Islet precursor cell (in vitro differentiated cells): ENCODE results near the gene AP1S1.
"Not testable (repeated sequence)": the region's sequence is repeated elsewhere in the genome, so short reads cannot be mapped to it uniquely, and the experiment has no call there.

Source experiments
- DNase-seq: peaks from one replicate; pipeline ENCODE4 v3.0.0-alpha.2; 2018

Gene AP1S1

GRCh38 chr7:101125989-101126650, 28.2 kb upstream of the AP1S1 start:
- DNase-seq = peak; percentile 95

- DNase-seq = peak; percentile 99
These were observed 27.4 kb upstream of the AP1S1 start, which contains the start of gene SERPINE1 for GRCh38 chr7:101126651-101127459. Gene SERPINE1 (plus strand): TSS chr7:101127104. CDS start chr7:101128394, 1,290 bp downstream.

GRCh38 chr7:101127460-101128039, 26.7 kb upstream of the AP1S1 start:
- DNase-seq = no peak

- DNase-seq = no peak
These were observed 26.0 kb upstream of the AP1S1 start for GRCh38 chr7:101128040-101128834.

DNA sequence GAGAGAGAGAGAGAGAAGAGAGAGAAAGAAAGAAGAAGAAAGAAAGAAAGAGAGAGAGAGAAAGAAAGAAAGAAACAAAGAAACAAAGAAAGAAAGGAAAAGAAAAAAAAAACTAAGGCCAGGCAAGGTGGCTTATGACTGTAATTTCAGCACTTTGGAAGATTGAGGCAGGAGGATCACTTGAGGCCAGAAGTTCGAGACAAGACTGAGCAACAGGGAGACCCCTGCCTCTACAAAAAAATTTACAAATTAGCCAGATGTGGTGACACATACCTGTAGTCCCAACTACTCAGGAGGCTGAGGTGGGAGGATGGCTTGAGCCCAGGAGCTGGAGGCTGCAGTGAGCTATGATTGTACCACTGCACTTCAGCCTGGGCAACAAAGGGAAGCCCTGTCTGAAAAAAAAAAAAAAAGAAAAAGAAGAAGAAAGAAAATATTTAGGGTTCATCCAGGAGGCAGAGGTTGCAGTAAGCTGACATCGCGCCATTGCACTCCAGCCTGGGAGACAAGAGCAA, 24.6 kb upstream of the AP1S1 start:
- DNase-seq = no peak

DNA sequence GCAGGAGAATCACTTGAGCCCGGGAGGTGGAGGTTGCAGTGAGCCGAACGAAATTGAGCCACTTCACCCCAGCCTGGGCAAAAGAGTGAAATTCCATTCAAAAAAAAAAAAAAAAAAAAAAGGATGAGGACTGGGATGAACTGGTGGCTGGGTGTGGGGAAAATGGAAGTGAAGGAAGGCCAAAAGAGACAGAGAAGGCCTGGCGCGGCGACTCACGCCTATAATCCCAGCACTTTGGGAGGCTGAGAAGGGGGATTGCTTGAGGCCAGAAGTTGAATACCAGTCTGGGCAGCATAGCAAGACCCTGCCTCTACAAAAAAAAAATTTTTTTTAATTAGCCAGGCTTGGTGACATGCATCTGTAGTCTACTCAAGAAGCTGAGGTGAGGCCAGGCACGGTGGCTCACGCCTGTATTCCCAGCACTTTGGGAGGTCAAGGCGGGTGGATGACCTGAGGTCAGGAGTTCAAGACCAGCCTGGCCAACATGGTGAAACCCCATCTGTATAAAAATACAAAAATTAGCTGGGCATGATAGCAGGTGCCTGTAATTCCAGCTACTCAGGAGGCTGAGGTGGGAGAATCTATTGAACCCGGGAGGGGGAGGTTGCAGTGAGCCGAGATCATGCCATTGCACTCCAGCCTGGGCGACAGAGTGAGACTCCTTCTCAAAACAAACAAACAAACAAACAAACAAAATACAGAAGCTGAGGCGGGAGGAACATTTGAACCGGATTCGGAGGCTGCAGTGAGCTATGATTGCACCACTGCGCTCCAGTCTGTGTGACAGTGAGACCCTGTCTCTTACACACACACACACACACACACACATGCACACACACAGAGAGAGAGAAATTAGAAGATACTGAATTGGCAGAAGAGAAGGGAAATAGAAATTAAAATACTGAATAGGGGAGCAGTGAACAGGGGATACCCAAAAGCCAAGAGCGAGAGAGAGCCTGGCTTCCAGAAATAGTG, 21.4 kb upstream of the AP1S1 start:
- not testable (repeated sequence) for DNase-seq

DNA sequence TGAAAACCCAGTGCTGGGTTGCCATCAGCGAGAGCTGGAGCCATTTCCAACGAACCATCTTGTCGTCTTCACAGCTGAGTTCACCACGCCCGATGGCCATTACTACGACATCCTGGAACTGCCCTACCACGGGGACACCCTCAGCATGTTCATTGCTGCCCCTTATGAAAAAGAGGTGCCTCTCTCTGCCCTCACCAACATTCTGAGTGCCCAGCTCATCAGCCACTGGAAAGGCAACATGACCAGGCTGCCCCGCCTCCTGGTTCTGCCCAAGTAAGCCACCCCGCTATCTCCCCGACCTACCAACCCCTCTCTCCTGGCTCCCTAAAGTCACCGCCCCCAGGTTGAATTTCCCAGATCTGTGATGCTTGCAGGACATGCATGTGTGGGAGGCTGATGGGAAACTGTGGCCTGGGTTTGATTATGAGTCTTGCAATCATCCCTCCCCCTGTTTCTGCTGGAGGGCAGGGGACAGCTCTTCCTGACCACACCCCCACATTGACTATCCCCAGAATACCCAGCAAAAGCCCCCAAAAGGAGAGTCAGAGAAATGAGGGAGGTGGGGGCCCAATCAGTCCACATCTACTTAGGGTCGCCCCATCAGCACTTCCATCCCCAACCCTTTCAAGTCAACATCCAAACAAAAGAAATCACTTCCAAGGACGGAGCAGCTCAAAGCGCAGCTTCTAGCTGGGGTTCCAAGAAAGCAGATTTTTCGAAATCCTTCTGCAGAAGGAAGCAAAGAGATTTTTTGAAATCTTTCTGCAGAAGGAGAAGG, 20.5 kb upstream of the AP1S1 start:
- no peak for DNase-seq

DNA sequence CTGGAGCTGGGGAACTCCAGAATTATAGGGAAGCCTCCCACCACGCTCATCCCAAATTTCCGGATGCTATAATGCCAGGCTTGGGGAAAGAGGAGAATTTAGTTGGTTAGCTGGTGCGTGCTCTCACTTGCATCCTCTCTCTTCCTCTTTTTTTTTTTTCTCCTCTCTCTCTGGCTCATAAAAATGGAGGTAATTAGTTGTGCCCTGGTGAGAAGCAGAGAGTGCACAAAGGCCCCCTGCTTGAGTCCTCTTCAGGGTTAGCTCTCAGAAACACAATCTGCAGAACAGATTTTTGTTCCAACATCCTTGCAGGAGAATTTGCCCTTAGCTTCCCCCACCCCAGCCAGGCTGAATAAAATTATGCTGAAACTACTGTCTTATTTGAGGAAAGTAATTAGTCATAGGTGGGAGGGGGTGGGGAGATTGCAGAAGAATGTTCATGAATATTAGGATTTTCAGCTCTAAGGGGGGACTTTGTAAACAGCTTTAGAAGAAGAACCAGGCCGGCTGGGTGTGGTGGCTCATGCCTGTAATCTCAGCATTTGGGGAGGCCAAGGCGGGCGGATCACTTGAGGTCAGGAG, 19.8 kb upstream of the AP1S1 start:
- no peak for DNase-seq

- DNase-seq = no peak
These were observed 16.5 kb upstream of the AP1S1 start for GRCh38 chr7:101137651-101138212.

GRCh38 chr7:101138213-101138870, 15.9 kb upstream of the AP1S1 start:
- DNase-seq = peak; percentile 98

DNA sequence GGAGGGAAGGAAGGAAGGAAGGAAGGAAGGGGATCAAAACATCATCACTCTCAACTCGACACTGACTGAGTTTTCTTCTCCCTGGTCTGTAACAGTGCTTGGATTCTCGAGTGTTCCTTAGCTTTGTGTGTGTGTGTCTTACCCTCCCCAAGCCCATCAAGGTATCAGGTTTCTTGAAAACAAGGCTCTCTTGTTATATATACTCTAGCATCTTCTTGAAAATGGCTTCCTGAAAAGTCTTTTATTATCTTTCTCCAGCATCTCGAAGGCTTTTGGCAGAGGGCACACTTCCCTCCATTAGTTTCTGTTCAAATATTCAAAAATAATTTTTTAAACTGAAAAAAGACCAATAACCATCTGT, 14.0 kb upstream of the AP1S1 start:
- DNase-seq = no peak

- no peak for DNase-seq
These were observed 13.4 kb upstream of the AP1S1 start for GRCh38 chr7:101140746-101141382.

DNA sequence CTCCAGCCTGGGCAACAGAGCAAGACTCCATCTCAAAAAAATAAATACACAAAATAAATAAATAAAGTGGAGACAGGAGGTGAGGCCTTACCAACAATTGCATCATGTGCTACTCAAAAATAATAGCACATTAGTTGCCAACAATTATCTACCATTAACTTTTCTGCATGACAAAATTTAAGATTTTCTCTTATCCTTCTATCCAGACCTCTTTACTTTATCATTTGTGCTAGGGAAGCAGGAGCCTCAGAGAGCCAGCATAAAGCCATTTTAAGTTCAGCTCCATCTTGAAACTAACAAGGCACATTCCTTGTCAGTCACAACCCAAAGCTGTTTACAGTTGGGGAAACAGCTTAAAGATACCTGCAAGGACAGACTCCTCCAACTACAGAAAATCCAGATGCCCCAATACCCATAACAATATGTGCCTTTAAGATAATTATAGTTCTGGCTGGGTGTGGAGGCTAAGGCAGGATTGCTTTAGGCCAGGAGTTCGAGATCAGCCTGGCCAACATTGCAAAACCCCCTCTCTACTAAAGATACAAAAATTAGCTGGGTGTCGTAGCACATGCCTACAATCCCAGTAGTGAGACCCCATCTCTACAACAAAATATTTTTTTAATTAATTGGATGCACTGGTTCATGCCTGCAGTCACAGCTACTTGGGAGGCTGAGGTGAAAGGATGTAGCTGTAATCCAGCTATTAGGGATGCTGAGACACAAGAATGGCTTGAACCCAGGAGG, 2.2 kb upstream of the AP1S1 start:
- DNase-seq = no peak

GRCh38 chr7:101154693-101155102, 422 bp downstream of the AP1S1 start:
- DNase-seq = no peak

DNA sequence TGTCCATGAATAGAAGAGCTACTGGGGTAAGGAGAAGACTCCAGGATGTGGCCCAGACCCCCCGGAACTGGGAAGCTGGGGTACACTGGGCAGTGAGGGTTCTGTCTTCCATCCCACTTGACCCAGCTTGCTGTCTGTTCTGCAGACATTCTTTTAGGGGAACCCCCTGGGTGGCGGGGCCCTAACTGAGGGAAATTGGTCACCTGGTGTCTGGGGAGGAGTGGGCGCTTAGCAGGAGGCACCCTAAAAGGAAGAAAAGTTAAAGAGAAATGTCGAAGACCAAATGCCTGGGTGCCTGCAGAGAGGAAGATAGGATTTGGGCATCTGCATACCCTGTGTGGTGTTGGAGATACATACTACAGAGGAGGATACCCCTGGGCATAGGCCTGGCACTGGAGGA, 1.0 kb downstream of the AP1S1 start:
- no peak for DNase-seq

- no peak for DNase-seq
These were observed 2.0 kb downstream of the AP1S1 start for GRCh38 chr7:101156277-101156676.

GRCh38 chr7:101156866-101157589, 2.8 kb downstream of the AP1S1 start:
- peak; percentile 78 for DNase-seq
